Kidney glomerular epithelial cell (primary cell): ENCODE measurements around the gene YKT6.
"Not testable (repeated sequence)": the region's sequence is repeated elsewhere in the genome, so short reads cannot be mapped to it uniquely, and the experiment has no call there.

Source experiments
- DNase-seq: peaks from one replicate; lab custom pipeline; 2025; lab: John Stamatoyannopoulos, UW

YKT6 gene

GRCh38 chr7:44200699-44201461 lies at the start of gene YKT6:
Gene YKT6, plus strand, starts transcription at chr7:44200978. Its CDS starts 158 bp downstream, at chr7:44201136.
- DNase-seq = peak; percentile 88

- no peak for DNase-seq
These were observed 48.8 kb upstream of the YKT6 start for GRCh38 chr7:44151956-44152355.

GRCh38 chr7:44152971-44153947 lies 47.5 kb upstream of the YKT6 start:
- DNase-seq = no peak

GRCh38 chr7:44153948-44154335 lies 46.8 kb upstream of the YKT6 start:
- no peak for DNase-seq

GRCh38 chr7:44154703-44155102 lies 46.1 kb upstream of the YKT6 start:
- no peak for DNase-seq

GRCh38 chr7:44155191-44156185 lies 45.3 kb upstream of the YKT6 start:
- DNase-seq = no peak

GRCh38 chr7:44156453-44157010 lies 44.2 kb upstream of the YKT6 start:
- no peak for DNase-seq

- DNase-seq = no peak
These were observed 43.4 kb upstream of the YKT6 start for GRCh38 chr7:44157116-44158080.

GRCh38 chr7:44158096-44158872 lies 42.5 kb upstream of the YKT6 start:
- no peak for DNase-seq

- DNase-seq = no peak
These were observed 41.7 kb upstream of the YKT6 start for GRCh38 chr7:44158873-44159631.

- no peak for DNase-seq
These were observed 40.8 kb upstream of the YKT6 start for GRCh38 chr7:44159824-44160630.

GRCh38 chr7:44161371-44161770 lies 39.4 kb upstream of the YKT6 start:
- no peak for DNase-seq

- DNase-seq = no peak
These were observed 38.6 kb upstream of the YKT6 start for GRCh38 chr7:44162179-44162578.

GRCh38 chr7:44162785-44163395 lies 37.9 kb upstream of the YKT6 start:
- DNase-seq = no peak

GRCh38 chr7:44163591-44163990 lies 37.2 kb upstream of the YKT6 start:
- DNase-seq = peak; percentile 93

GRCh38 chr7:44167920-44168319 lies 32.9 kb upstream of the YKT6 start:
- DNase-seq = no peak

GRCh38 chr7:44171901-44172300 lies 28.9 kb upstream of the YKT6 start:
- not testable (repeated sequence) for DNase-seq
